VCaP (cell line): Measurements from ENCODE around the gene CACYBP.

ENCODE experiments used
- H3K27ac ChIP-seq: fragments of 450-650 bp; 2 replicates; pipeline ENCODE4 v1.5.1; 2017
- CTCF ChIP-seq: fragments of 450-650 bp; conservative IDR thresholded peaks from 2 replicates; pipeline ENCODE4 v1.5.1; 2017; ENCODE audit warnings: mild to moderate bottlenecking, moderate library complexity

The CACYBP gene

GRCh38 chr1:174990382-174990999 lies 9.3 kb upstream of the CACYBP start:
- TF ChIP-seq CTCF: no peak
- H3K27ac ChIP-seq: peak overlapping the region; percentile 67

GRCh38 chr1:174991473-174991872 lies 8.3 kb upstream of the CACYBP start:
- TF ChIP-seq CTCF: no peak
- no peak overlapping the region for H3K27ac ChIP-seq

GRCh38 chr1:174995121-174995520 lies 4.6 kb upstream of the CACYBP start:
- no peak for TF ChIP-seq CTCF
- no peak overlapping the region for H3K27ac ChIP-seq

- TF ChIP-seq CTCF: no peak
- no peak overlapping the region for H3K27ac ChIP-seq
Observed at GRCh38 chr1:174995916-174996315, 3.8 kb upstream of the CACYBP start.

- no peak overlapping the region for H3K27ac ChIP-seq
- TF ChIP-seq CTCF: no peak
Observed at GRCh38 chr1:174996476-174996875, 3.3 kb upstream of the CACYBP start.

- TF ChIP-seq CTCF: no peak
- H3K27ac ChIP-seq: no peak overlapping the region
Observed at GRCh38 chr1:174997041-174997440, 2.7 kb upstream of the CACYBP start.

- H3K27ac ChIP-seq: peak overlapping the region; percentile 97
- peak; percentile 73 for TF ChIP-seq CTCF
Observed at GRCh38 chr1:174998569-174999215, 1.1 kb upstream of the CACYBP start.
